Common myeloid progenitor, CD34-positive (primary cell): Measurements from ENCODE around the gene DISC1.

ENCODE experiments used
- CTCF ChIA-PET: fragments of 350-600 bp; sonication (Branson Sonifier 250); formaldehyde crosslinking; loops from one replicate; lab custom pipeline; 2021; ENCODE audit warnings: antibody characterized with exemption; lab: Charles Lee
- POLR2A ChIA-PET: fragments of 350-600 bp; sonication (Branson Sonifier 250); formaldehyde crosslinking; loops from one replicate; lab custom pipeline; 2021; ENCODE audit warnings: antibody characterized with exemption; lab: Charles Lee
- DNase-seq, 3 donors: peaks; one replicate each; pipeline versions ENCODE4 v3.0.0 to v3.0.0-alpha.2; 2013
- H3K27ac ChIP-seq, 2 experiments: 1 replicate in 1 of 2; 2 replicates in 1 of 2; pipeline ENCODE4 v1.7.0; 2013; ENCODE audit warnings: inconsistent platforms in 2 of 2, low read length in 2 of 2, mild to moderate bottlenecking in 2 of 2, low read depth in 1 of 2, moderate library complexity in 1 of 2; ENCODE audit not compliant: severe bottlenecking in 2 of 2, insufficient read depth in 1 of 2, poor library complexity in 1 of 2
- H3K27me3 ChIP-seq, 5 experiments: replicated peaks in 2 of 5; 1 replicate in 3 of 5; 2 replicates in 2 of 5; pipeline versions ENCODE4 v1.6.1 to v1.7.0; 2013; ENCODE audit warnings: low read length in 4 of 5, mild to moderate bottlenecking in 2 of 5, moderate library complexity in 2 of 5, inconsistent platforms in 1 of 5; ENCODE audit not compliant: insufficient read depth in 5 of 5, control insufficient read depth in 4 of 5
- H3K36me3 ChIP-seq, 4 experiments: 1 replicate in 2 of 4; 2 replicates in 2 of 4; pipeline versions ENCODE4 v1.6.1 to v1.7.0; 2013; ENCODE audit warnings: low read length in 3 of 4, control low read depth in 1 of 4, mild to moderate bottlenecking in 1 of 4; ENCODE audit not compliant: control insufficient read depth in 4 of 4, insufficient read depth in 4 of 4
- H3K4me1 ChIP-seq, 4 experiments: 1 replicate in 3 of 4; 2 replicates in 1 of 4; pipeline versions ENCODE4 v1.6.1 to v1.7.1; 2013; ENCODE audit warnings: low read length in 3 of 4, mild to moderate bottlenecking in 3 of 4, control low read depth in 1 of 4, inconsistent platforms in 1 of 4, moderate library complexity in 1 of 4; ENCODE audit not compliant: control insufficient read depth in 4 of 4, insufficient read depth in 4 of 4; ENCODE audit errors: control extremely low read depth in 1 of 4
- H3K4me3 ChIP-seq, 7 experiments: 1 replicate in 4 of 7; 2 replicates in 3 of 7; pipeline versions ENCODE4 v1.5.1 to v1.7.0; 2013; ENCODE audit warnings: mild to moderate bottlenecking in 7 of 7, low read length in 6 of 7, moderate library complexity in 6 of 7, inconsistent platforms in 2 of 7, low read depth in 2 of 7, control low read depth in 1 of 7; ENCODE audit not compliant: insufficient read depth in 4 of 7, control insufficient read depth in 1 of 7; ENCODE audit errors: extremely low read depth in 1 of 7
- H3K9me3 ChIP-seq, 5 experiments: 1 replicate in 4 of 5; 2 replicates in 1 of 5; pipeline versions ENCODE4 v1.6.1 to v1.7.1; 2013; ENCODE audit warnings: low read length in 4 of 5, mild to moderate bottlenecking in 2 of 5, inconsistent platforms in 1 of 5, low read depth in 1 of 5, moderate library complexity in 1 of 5; ENCODE audit not compliant: control insufficient read depth in 4 of 5, insufficient read depth in 2 of 5; ENCODE audit errors: control extremely low read depth in 1 of 5
- WGBS: methylation state at CpG from one replicate; pipeline ENCODE4 v1.1.5; 2013; ENCODE audit not compliant: insufficient coverage; 5-methylcytosine and 5-hydroxymethylcytosine counted together

Gene DISC1

GRCh38 chr1:232014941-232015340 lies 388.4 kb downstream of the DISC1 start:
- POLR2A ChIA-PET = no interaction called here
- no peaks in the 10 kb centered on the region for H3K27me3 ChIP-seq
- no peaks in the 10 kb centered on the region for H3K9me3 ChIP-seq
- H3K27ac ChIP-seq = no peak overlapping the region
- H3K36me3 ChIP-seq = peaks cover 0 to 6% (median 0%) of the 10 kb centered on the region in 4 experiments
- H3K4me3 ChIP-seq = no peak overlapping the region
- DNase-seq = no peak
- H3K4me1 ChIP-seq = peaks cover 0 to 4% (median 0%) of the 10 kb centered on the region in 4 experiments
- CTCF ChIA-PET = no interaction called here
- 100% methylated on average over 2 of the region's 4 CpGs for WGBS

- CTCF ChIA-PET = no interaction called here
- Histone ChIP-seq H3K4me1 (peaks cover 0 to 4% (median 0%) of the 10 kb centered on the region in 4 experiments), H3K27ac (no peak overlapping the region), H3K9me3 (no peaks in the 10 kb centered on the region), H3K27me3 (no peaks in the 10 kb centered on the region), H3K4me3 (no peak overlapping the region), H3K36me3 (peaks cover 0 to 3% (median 0%) of the 10 kb centered on the region in 4 experiments)
- no peak for DNase-seq
- 100% methylated on average over 2 of the region's 7 CpGs for WGBS
- POLR2A ChIA-PET = no interaction called here
These were observed 390.0 kb downstream of the DISC1 start for GRCh38 chr1:232016616-232017015.

GRCh38 chr1:232017057-232017456 lies 390.5 kb downstream of the DISC1 start:
- CTCF ChIA-PET = no interaction called here
- H3K4me3 ChIP-seq = no peak overlapping the region
- H3K27me3 ChIP-seq = no peaks in the 10 kb centered on the region
- no peak overlapping the region for H3K27ac ChIP-seq
- POLR2A ChIA-PET = no interaction called here
- H3K9me3 ChIP-seq = no peaks in the 10 kb centered on the region
- peaks cover 0 to 4% (median 0%) of the 10 kb centered on the region in 4 experiments for H3K4me1 ChIP-seq
- H3K36me3 ChIP-seq = no peaks in the 10 kb centered on the region
- no peak for DNase-seq
- WGBS = no CpG with 5 or more reads among the region's 2 CpGs

DNA sequence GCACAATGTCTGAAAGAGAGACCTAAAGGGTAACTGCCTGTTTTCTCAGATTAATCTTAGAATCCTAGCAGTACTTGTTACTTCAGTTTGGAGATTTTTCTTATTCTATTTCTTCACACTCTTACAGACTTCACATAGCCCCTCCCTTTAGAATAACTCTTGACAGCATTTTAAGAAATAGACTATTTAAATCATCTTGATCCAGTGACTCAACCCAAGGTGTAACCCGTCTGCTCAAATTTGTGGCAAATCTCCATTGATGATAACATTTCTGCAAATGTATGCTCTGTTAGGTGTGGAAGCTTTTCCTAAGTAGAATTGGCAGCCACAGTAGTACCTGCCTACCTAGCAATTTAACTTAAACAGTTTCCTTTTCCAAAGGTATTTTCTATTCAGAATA lies 391.2 kb downstream of the DISC1 start:
- H3K4me3 ChIP-seq = no peak overlapping the region
- ChIA-PET CTCF (no interaction called here), POLR2A (no interaction called here)
- no peaks in the 10 kb centered on the region for H3K36me3 ChIP-seq
- no peak for DNase-seq
- H3K4me1 ChIP-seq = peaks cover 0 to 2% (median 0%) of the 10 kb centered on the region in 4 experiments
- H3K27me3 ChIP-seq = no peaks in the 10 kb centered on the region
- H3K27ac ChIP-seq = no peak overlapping the region
- WGBS = no CpG with 5 or more reads among the region's 1 CpG
- H3K9me3 ChIP-seq = no peaks in the 10 kb centered on the region

DNA sequence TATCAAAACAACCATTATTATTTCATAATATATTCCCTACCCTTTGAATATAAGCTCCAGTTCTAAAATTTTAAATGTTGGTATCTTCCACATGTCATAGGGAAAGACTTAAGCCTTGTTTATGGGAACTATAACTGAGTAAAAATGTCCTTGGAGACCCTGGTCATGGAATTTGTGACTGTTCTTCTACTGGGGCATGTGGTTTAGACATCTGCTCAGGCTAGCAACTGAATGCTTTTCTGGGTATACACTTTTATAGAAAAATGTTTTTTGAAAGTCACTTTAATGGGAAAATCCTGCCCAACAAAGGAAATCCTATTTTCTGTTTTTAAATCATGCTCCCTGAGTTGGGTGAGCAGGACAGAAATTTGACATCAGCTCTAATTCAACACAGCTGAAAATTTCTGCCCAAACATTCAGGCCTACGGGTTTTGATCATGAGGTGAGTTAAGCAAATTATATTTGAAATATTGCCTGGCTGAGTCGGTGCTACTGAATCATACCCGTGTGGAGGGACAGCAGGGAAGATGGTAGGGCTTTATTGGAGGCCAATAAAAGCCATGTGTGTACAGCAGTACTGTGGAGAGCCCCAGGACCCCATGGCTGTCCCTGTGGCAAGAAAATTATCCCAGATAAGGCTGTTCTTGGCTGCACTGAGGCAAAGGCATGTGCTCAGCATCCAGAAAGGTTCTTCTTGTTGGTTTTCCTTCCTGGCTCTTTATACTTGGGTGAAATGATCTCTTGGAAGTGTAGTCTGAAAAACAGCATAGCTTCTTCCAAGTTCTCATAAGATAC lies 391.8 kb downstream of the DISC1 start:
- ChIA-PET POLR2A (no interaction called here), CTCF (no interaction called here)
- 100% methylated on average over 3 of the region's 3 CpGs for WGBS
- no peaks in the 10 kb centered on the region for H3K4me1 ChIP-seq
- no peaks in the 10 kb centered on the region for H3K27me3 ChIP-seq
- no peak overlapping the region for H3K27ac ChIP-seq
- DNase-seq = no peak
- H3K9me3 ChIP-seq = no peaks in the 10 kb centered on the region
- H3K36me3 ChIP-seq = no peaks in the 10 kb centered on the region
- no peak overlapping the region for H3K4me3 ChIP-seq

DNA sequence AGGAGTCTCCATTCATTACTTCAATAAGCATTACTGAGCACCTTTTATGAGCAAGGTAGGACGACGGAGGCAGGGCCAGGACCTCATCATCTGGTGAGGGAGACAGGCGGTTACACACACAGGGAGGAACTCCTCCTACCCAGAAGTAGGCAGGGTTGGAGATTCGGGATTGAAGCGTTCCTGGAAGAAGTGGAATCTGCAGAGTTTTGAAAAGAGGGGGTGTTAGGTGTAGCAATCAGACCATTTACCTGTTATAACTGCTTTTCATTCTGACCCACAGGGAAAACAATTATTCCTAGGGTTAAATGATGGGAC lies 392.4 kb downstream of the DISC1 start:
- no peak overlapping the region for H3K4me3 ChIP-seq
- POLR2A ChIA-PET = no interaction called here

GRCh38 chr1:232020352-232020751 lies 393.8 kb downstream of the DISC1 start:
- ChIA-PET CTCF (no interaction called here), POLR2A (no interaction called here)
- DNase-seq = no peak
- no peaks in the 10 kb centered on the region for H3K4me1 ChIP-seq
- no peak overlapping the region for H3K4me3 ChIP-seq
- no peaks in the 10 kb centered on the region for H3K27me3 ChIP-seq
- no CpG with 5 or more reads among the region's 1 CpG for WGBS
- H3K36me3 ChIP-seq = no peaks in the 10 kb centered on the region
- H3K9me3 ChIP-seq = no peaks in the 10 kb centered on the region
- H3K27ac ChIP-seq = no peak overlapping the region

More for the DNA sequence above, 392.4 kb downstream of the DISC1 start:
- Histone ChIP-seq H3K36me3 (no peaks in the 10 kb centered on the region), H3K27ac (no peak overlapping the region), H3K27me3 (no peaks in the 10 kb centered on the region), H3K9me3 (no peaks in the 10 kb centered on the region), H3K4me1 (no peaks in the 10 kb centered on the region)
- DNase-seq = no peak
- 80% methylated on average over 1 of the region's 5 CpGs for WGBS
- CTCF ChIA-PET = no interaction called here
